ENCODE data around the gene SORCS2.

GRCh38 chr4:7499661-7500060, 307.3 kb downstream of the SORCS2 start:
- TF ChIP-seq CTCF (IDR thresholded peaks at IDR 0.05) (no peak), POLR2A (IDR thresholded peaks at IDR 0.05) (no peak)
